Fibroblast of skin of back (primary cell): ENCODE results near the gene EIF2A.
"Not testable (repeated sequence)": the region's sequence is repeated elsewhere in the genome, so short reads cannot be mapped to it uniquely, and the experiment has no call there.

ENCODE experiments used
- DNase-seq: peaks from one replicate; pipeline ENCODE4 v3.0.0-alpha.2; 2013

The EIF2A gene

DNA sequence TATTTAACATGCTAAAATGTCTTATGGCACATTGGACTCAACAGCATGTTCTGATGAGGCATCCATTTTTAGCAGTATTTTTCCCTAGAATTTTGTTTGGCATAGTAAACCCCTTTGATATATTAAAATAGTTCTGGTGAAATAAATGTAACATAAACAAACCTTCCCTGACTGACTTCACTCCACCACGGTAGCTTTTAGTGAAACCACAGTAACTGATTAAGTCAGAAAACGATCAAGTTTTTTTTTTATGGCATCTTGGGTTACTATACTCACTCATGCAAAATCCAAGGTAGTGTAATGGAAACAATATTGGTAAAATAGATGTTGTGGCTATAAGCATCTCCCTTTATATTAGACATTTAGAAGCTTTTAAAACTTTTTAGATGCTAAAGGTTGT is 3.1 kb upstream of the EIF2A start:
- DNase-seq = no peak

DNA sequence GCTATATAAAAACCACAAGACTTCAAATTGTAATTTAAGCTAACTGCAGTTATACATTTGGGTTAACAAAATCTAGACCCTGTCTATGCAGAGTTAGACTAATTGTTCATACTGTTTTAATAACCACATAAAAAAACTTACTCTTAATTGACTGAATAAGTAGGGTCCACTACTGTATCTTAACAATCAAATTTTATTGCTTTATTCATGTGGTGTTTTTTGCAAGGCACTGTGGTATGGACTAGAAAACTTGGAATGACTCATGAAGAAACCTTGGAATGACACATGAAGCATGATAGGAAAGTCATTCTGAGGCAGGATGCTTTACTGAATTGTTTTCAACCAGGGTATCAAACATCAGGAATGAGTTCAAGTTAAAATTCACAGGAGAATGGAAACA is 2.5 kb upstream of the EIF2A start:
- DNase-seq = peak; percentile 76

GRCh38 chr3:150544726-150545125 is 1.9 kb upstream of the EIF2A start:
- DNase-seq = no peak

DNA sequence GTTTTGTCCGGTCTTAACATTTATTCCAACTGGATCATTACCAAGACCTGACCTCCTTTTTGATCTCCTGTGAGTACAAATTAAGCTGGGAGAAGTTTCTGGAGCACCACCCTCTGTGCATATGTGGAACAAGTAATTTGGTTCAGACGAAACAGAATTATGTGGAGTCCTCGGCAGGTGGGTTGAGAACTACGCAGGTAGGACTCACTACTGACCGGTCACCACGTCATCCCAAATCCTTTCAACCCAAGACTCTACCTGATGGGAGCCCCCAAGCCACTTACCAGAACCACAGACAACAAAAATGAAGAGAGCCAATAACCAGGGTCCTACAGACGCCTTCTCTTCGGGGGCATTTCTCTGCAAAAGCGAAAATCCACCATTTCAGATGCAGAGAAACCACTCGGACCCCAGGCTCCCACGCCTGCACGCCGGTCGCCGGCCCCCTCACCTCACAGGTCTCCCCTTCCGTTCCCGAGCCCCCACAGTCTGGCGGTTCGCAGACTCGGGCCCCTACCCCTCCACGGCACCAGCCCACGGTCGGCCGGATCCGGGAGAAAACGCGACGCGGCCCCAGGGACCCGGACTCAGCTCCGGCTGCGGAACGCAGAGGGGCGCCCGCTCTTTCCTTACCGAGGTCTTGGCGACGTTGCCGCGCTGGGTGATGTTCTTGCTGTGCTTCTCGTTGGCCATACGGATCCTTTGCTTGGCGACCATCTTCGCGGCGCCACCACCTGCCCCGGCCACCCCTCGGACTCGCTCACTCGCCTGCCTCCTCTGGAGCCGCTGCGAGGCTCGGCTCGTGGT is 965 bp upstream of the EIF2A start:
- peak; percentile 14 for DNase-seq

GRCh38 chr3:150547045-150547741 is 606 bp downstream of the EIF2A start:
- no peak for DNase-seq

DNA sequence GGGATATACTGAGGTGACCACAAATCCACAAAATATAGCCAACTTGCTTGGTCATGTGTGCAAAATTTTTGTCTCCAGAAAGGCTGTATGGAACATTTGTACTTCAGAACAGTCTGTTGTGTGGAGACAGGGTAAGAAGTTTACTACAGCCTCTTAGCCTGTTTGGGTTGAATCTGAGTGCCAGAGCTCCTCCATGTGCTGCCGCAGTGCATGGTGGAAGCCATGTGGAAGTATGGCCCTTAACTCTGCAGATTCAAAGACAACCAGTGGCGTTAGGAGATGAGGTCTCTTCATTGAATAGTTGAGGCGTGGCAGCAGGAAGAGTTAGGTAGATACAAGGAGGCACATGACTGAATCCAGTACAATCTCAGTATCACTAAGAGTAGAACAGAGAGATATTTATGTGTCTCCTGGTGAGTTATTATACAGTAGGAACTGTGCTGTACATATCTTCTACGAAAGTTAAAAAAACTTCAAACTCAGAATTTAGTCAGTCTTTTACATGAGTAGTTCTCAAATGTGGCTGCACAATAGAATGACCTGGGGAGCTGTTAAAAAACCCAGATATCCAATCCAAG is 9.4 kb downstream of the EIF2A start:
- no peak for DNase-seq

GRCh38 chr3:150556792-150557191 is 10.2 kb downstream of the EIF2A start:
- DNase-seq = no peak

DNA sequence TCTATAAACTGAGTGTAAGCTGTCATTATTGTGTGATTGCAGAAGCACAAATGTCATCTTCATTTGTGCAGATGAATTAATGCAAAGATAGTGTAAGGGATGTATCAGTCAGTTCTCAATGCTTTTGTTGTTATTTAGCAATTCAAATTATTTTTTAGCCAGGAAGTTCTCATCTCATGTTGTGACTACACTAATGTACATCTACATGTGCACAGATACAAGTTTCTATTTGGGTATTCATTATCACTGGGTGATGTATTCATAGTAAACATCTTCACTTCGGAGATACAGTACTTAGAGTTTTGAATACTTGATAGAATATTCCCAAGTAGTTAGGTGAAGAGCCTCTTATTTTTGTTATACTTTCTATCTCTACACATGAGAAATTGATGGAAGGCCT is 11.1 kb downstream of the EIF2A start:
- no peak for DNase-seq

GRCh38 chr3:150564243-150564642 is 17.7 kb downstream of the EIF2A start:
- no peak for DNase-seq

GRCh38 chr3:150567328-150567727 is 20.7 kb downstream of the EIF2A start:
- no peak for DNase-seq

DNA sequence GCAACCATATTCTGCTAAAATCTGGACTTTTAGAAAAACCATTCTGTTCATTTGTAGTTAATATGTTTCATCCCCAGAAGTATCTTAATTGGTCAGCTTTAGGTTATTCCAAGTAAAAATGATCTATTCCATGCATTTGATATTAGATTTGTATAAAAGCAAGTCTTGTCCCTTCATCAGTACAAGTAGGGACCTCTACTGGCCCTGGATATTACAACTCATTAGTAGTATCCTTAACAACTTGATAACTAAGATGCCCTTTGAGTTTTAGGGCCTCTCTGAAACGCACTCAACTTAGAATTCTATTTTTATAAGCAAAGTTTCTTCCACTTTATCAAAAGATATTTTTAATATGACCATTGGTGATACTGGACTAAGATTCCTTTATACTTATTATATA is 31.3 kb downstream of the EIF2A start:
- DNase-seq = peak; percentile 11

DNA sequence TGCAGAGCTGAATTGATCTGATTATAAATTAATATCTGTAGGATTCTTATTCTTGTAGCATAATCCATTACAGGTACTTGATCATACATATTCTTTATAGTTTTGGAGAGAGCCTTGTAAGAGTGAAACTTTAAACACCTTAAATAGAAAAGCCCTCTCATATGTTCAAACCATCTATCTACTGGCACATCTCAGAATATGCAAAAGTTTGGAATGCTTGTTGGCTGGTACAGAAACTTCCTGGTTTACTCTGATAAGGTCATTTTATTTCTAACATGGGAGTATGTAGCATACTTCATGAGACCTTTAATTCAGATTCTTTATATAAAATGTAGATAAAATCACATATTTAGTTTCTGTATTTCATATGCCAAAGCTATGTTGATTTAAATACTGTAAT is 34.6 kb downstream of the EIF2A start:
- no peak for DNase-seq

GRCh38 chr3:150582620-150583019 is 36.0 kb downstream of the EIF2A start:
- DNase-seq = no peak

DNA sequence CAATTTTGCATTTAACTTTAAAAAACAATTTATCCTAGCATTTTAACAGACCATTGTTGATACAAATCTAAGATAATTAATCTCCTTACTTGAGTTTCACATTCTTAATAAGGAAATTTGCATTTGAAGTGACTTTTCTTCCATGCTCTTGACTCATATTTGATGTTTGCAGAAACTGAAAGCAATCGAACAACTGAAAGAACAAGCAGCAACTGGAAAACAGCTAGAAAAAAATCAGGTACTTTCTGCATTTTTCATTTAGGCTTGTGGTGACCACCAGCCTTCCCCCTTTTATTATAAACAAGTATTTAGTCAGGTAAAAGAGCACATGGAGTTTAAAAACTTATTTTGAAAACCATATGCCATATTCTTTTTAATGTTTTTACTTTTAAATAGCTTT is 36.4 kb downstream of the EIF2A start:
- no peak for DNase-seq

DNA sequence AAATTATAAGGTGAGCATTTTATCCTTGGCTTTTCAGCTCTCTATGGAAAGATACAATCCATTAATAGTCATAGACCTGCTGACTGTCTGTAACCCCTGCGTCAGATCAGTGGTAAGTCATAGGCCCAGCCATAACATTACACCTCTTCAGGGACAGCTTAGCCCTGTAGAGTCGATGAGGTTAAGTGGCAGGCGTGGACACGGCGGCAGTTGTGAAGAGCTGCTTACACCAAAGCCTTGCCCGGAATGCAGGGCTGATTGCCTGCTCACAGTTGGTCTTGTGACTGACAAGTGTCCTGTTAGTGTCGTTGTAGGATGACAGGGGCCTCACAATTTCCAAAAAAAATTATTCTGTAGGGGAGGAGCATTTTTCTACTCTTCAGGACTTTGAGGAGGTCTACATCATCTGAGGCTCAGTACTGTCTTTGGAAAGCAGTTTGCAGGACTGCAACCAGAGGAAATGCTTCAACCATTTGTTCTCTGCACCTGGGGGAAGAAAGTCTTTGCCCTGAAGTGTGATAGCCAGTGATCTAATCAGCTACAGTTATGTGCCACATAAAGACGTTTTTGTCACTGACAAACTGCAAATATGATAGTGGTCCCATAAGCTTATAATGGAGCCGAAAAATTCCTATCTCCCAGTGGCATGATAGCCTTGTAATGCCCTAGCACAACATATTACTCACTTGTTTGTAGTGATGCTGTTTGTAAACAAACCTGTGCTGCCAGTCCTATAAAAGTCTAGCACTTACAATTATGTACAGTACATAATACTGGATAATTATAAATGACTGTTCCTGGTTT is 41.6 kb downstream of the EIF2A start:
- DNase-seq = no peak

GRCh38 chr3:150589759-150590158 is 43.2 kb downstream of the EIF2A start:
- no peak for DNase-seq

DNA sequence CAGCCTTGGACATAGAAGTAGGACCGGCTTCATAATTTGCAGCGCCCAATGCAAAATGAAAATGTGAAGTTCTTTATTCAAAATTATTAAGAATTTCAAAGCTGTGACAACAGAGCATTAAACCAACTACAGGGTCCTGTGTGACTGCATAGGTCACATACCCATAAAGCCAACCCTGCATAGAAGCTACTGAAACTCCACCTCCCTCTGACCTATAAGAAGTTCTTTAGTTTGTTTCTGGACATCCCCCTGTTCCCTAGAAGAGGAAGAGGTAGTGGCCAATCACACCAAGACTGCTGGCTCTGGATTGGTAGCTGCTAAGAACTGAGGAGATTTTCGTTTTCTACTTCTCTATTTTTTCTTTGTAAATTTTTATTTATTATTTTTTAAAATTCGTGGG is 47.6 kb downstream of the EIF2A start:
- no peak for DNase-seq

GRCh38 chr3:150597646-150598045 is 51.1 kb downstream of the EIF2A start:
- DNase-seq = no peak

GRCh38 chr3:150599611-150600297 is 53.2 kb downstream of the EIF2A start:
- peak; percentile 76 for DNase-seq

- DNase-seq = not testable (repeated sequence)
Observed at GRCh38 chr3:150600647-150601530, 54.3 kb downstream of the EIF2A start.

DNA sequence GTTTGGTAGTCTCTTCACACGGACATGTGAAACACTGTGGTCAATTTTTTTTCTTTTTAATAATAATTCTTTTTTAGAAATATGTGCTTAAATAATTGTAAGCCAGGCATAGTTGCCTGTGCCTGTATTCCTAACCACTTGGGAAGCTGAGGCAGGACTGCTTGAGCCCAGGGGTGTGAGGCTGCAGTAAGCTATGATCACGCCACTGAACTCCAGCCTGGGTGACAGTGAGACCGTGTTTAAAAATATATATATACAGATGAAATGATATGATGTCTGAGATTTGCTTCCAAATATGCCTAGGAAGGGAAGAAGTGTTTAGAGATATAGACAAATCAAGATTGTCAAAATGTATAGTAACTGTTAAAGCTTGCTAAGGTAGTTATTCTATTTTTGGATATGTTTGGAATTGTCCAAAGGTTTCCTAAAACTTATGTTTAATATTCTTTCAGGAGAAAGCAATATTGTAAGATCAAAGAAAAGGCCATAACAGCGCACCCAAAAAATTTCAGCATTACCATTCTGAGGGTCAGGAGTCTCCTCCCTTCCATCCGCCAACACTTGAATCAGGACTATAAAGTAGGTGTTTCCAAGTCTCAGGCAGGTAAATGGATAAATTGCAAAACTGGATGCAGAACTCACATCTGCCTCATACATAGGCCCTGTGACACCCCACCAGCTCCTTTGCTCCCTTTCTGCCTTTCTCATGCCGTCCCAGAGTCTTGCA is 56.0 kb downstream of the EIF2A start:
- no peak for DNase-seq
